Karpas-422 (cell line): ENCODE measurements around the gene TMEM176B. TPM values are rescaled to one million over a fixed set of nuclear protein-coding genes. Genes with fewer than 3 reads are reported as not detected.

Source experiments
- DNase-seq: peaks from one replicate; pipeline ENCODE4 v3.0.0-alpha.2; 2015
- H2AFZ ChIP-seq: fragments of 200-600 bp; sonication (generic); 2 replicates; pipeline ENCODE4 v1.6.1; 2014; ENCODE audit warnings: antibody characterized with exemption, low read length, mixed read lengths
- H3K27ac ChIP-seq: fragments of 200-600 bp; sonication (generic); 2 replicates; pipeline ENCODE4 v1.5.1; 2014; ENCODE audit warnings: mild to moderate bottlenecking, low read length, moderate library complexity
- H3K27me3 ChIP-seq: fragments of 200-600 bp; sonication (generic); 2 replicates; pipeline ENCODE4 v1.6.1; 2014; ENCODE audit warnings: low read length, mixed read lengths
- H3K36me3 ChIP-seq: fragments of 200-600 bp; sonication (generic); 2 replicates; pipeline ENCODE4 v1.6.1; 2014; ENCODE audit warnings: low read length, mixed read lengths; ENCODE audit not compliant: insufficient read depth
- H3K4me1 ChIP-seq: fragments of 200-600 bp; sonication (generic); 2 replicates; pipeline ENCODE4 v1.6.1; 2014; ENCODE audit warnings: mild to moderate bottlenecking, low read length, mixed read lengths
- H3K4me2 ChIP-seq: fragments of 200-600 bp; sonication (generic); 2 replicates; pipeline ENCODE4 v1.6.1; 2014; ENCODE audit warnings: low read length, low read depth, mild to moderate bottlenecking; ENCODE audit not compliant: poor library complexity, severe bottlenecking
- H3K4me3 ChIP-seq: fragments of 200-600 bp; sonication (generic); 2 replicates; pipeline ENCODE4 v1.5.1; 2014; ENCODE audit warnings: mild to moderate bottlenecking, antibody characterized with exemption, low read length, mixed read lengths
- H3K79me2 ChIP-seq: fragments of 200-600 bp; sonication (generic); 2 replicates; pipeline ENCODE4 v1.6.1; 2014; ENCODE audit warnings: mild to moderate bottlenecking, low read length, mixed read lengths
- H3K9ac ChIP-seq: fragments of 200-600 bp; sonication (generic); 2 replicates; pipeline ENCODE4 v1.6.0; 2014; ENCODE audit warnings: low read length
- H3K9me2 ChIP-seq: fragments of 200-600 bp; sonication (generic), shearing (Covaris generic); replicated peaks from 2 replicates; pipeline ENCODE4 v1.6.0; 2014; ENCODE audit warnings: mild to moderate bottlenecking, low read length, moderate library complexity; ENCODE audit not compliant: insufficient read depth
- H3K9me3 ChIP-seq: fragments of 300-700, 200-600 bp; sonication (generic); 2 replicates; pipeline ENCODE4 v1.6.1; 2014; ENCODE audit warnings: low read length, mixed read lengths
- H4K20me1 ChIP-seq: fragments of 200-600 bp; sonication (generic); 2 replicates; pipeline ENCODE4 v1.6.1; 2014; ENCODE audit warnings: mild to moderate bottlenecking, antibody characterized with exemption, low read length, low read depth; ENCODE audit not compliant: insufficient read depth
- total RNA-seq: library from RNA; depleted of rRNA; stranded (reverse); fragments of >200 nt; shearing (Covaris generic); gene quantifications from 2 replicates; pipeline ENCODE4 v1.2.3, GENCODE V29; 2014; ENCODE audit warnings: low replicate concordance

The TMEM176B gene
- total RNA-seq, 1 experiment from 2014 or later: not detected

GRCh38 chr7:150828384-150828783 lies 28.2 kb upstream of the TMEM176B start:
- no peak for DNase-seq
- H3K9ac ChIP-seq: no peak overlapping the region

GRCh38 chr7:150826061-150826849 lies 26.1 kb upstream of the TMEM176B start:
- DNase-seq: no peak
- no peaks in the 10 kb centered on the region for H3K27me3 ChIP-seq
- H3K9ac ChIP-seq: no peak overlapping the region
- no peaks in the 10 kb centered on the region for H4K20me1 ChIP-seq
- no peak overlapping the region for H3K27ac ChIP-seq
- H2AFZ ChIP-seq: no peak overlapping the region
- H3K9me2 ChIP-seq: no peaks in the 10 kb centered on the region
- H3K4me1 ChIP-seq: no peaks in the 10 kb centered on the region
- H3K4me2 ChIP-seq: no peak overlapping the region
- H3K4me3 ChIP-seq: no peak overlapping the region
- H3K79me2 ChIP-seq: no peaks in the 10 kb centered on the region
- H3K9me3 ChIP-seq: no peaks in the 10 kb centered on the region
- H3K36me3 ChIP-seq: no peaks in the 10 kb centered on the region

More at GRCh38 chr7:150828384-150828783, 28.2 kb upstream of the TMEM176B start:
- Histone ChIP-seq H3K27ac (no peak overlapping the region), H2AFZ (no peak overlapping the region), H3K4me3 (no peak overlapping the region), H3K4me2 (no peak overlapping the region), H3K4me1 (no peaks in the 10 kb centered on the region), H3K36me3 (no peaks in the 10 kb centered on the region), H3K9me3 (no peaks in the 10 kb centered on the region), H3K79me2 (no peaks in the 10 kb centered on the region), H3K27me3 (no peaks in the 10 kb centered on the region), H4K20me1 (no peaks in the 10 kb centered on the region), H3K9me2 (no peaks in the 10 kb centered on the region)

GRCh38 chr7:150824379-150825177 lies 24.4 kb upstream of the TMEM176B start:
- DNase-seq: no peak
- H4K20me1 ChIP-seq: no peaks in the 10 kb centered on the region
- H3K9me3 ChIP-seq: no peaks in the 10 kb centered on the region
- H3K27me3 ChIP-seq: no peaks in the 10 kb centered on the region
- no peaks in the 10 kb centered on the region for H3K79me2 ChIP-seq
- no peak overlapping the region for H3K4me3 ChIP-seq
- H3K9me2 ChIP-seq: no peaks in the 10 kb centered on the region
- H3K9ac ChIP-seq: no peak overlapping the region
- no peak overlapping the region for H3K4me2 ChIP-seq
- no peak overlapping the region for H2AFZ ChIP-seq
- H3K36me3 ChIP-seq: no peaks in the 10 kb centered on the region
- no peak overlapping the region for H3K27ac ChIP-seq
- H3K4me1 ChIP-seq: no peaks in the 10 kb centered on the region

- H4K20me1 ChIP-seq: no peaks in the 10 kb centered on the region
- H3K27ac ChIP-seq: no peak overlapping the region
- H3K9ac ChIP-seq: no peak overlapping the region
- no peaks in the 10 kb centered on the region for H3K9me2 ChIP-seq
- no peak overlapping the region for H3K4me2 ChIP-seq
- H2AFZ ChIP-seq: no peak overlapping the region
- no peaks in the 10 kb centered on the region for H3K36me3 ChIP-seq
- no peaks in the 10 kb centered on the region for H3K9me3 ChIP-seq
- no peaks in the 10 kb centered on the region for H3K4me1 ChIP-seq
- H3K4me3 ChIP-seq: no peak overlapping the region
- DNase-seq: no peak
- no peaks in the 10 kb centered on the region for H3K79me2 ChIP-seq
- H3K27me3 ChIP-seq: no peaks in the 10 kb centered on the region
Measured at GRCh38 chr7:150823484-150824126, 23.4 kb upstream of the TMEM176B start.

GRCh38 chr7:150823043-150823442 lies 22.9 kb upstream of the TMEM176B start:
- Histone ChIP-seq H2AFZ (no peak overlapping the region), H3K79me2 (no peaks in the 10 kb centered on the region), H3K4me3 (no peak overlapping the region), H3K9ac (no peak overlapping the region), H3K36me3 (no peaks in the 10 kb centered on the region), H3K4me2 (no peak overlapping the region), H3K27me3 (no peaks in the 10 kb centered on the region), H3K27ac (no peak overlapping the region), H4K20me1 (no peaks in the 10 kb centered on the region), H3K4me1 (no peaks in the 10 kb centered on the region), H3K9me2 (no peaks in the 10 kb centered on the region), H3K9me3 (no peaks in the 10 kb centered on the region)
- DNase-seq: no peak

- H3K27ac ChIP-seq: no peak overlapping the region
- no peaks in the 10 kb centered on the region for H3K36me3 ChIP-seq
- no peak overlapping the region for H3K9ac ChIP-seq
- H4K20me1 ChIP-seq: no peaks in the 10 kb centered on the region
- no peaks in the 10 kb centered on the region for H3K9me2 ChIP-seq
- no peaks in the 10 kb centered on the region for H3K9me3 ChIP-seq
- DNase-seq: no peak
- no peaks in the 10 kb centered on the region for H3K4me1 ChIP-seq
- no peaks in the 10 kb centered on the region for H3K27me3 ChIP-seq
- no peak overlapping the region for H2AFZ ChIP-seq
- no peaks in the 10 kb centered on the region for H3K79me2 ChIP-seq
- H3K4me3 ChIP-seq: no peak overlapping the region
- no peak overlapping the region for H3K4me2 ChIP-seq
Measured at GRCh38 chr7:150820578-150821198, 20.5 kb upstream of the TMEM176B start.

- no peaks in the 10 kb centered on the region for H3K4me1 ChIP-seq
- H2AFZ ChIP-seq: no peak overlapping the region
- H4K20me1 ChIP-seq: no peaks in the 10 kb centered on the region
- H3K9ac ChIP-seq: no peak overlapping the region
- no peaks in the 10 kb centered on the region for H3K9me3 ChIP-seq
- H3K9me2 ChIP-seq: no peaks in the 10 kb centered on the region
- H3K27ac ChIP-seq: no peak overlapping the region
- H3K36me3 ChIP-seq: no peaks in the 10 kb centered on the region
- H3K4me2 ChIP-seq: no peak overlapping the region
- no peak overlapping the region for H3K4me3 ChIP-seq
- DNase-seq: no peak
- H3K27me3 ChIP-seq: no peaks in the 10 kb centered on the region
- H3K79me2 ChIP-seq: no peaks in the 10 kb centered on the region
Measured at GRCh38 chr7:150820148-150820547, 20.0 kb upstream of the TMEM176B start.

- Histone ChIP-seq H3K4me2 (no peak overlapping the region), H3K36me3 (no peaks in the 10 kb centered on the region), H3K9me2 (no peaks in the 10 kb centered on the region), H3K27ac (no peak overlapping the region), H3K4me3 (no peak overlapping the region), H2AFZ (no peak overlapping the region), H3K9ac (no peak overlapping the region), H3K79me2 (no peaks in the 10 kb centered on the region), H3K27me3 (no peaks in the 10 kb centered on the region), H4K20me1 (no peaks in the 10 kb centered on the region), H3K4me1 (no peaks in the 10 kb centered on the region), H3K9me3 (no peaks in the 10 kb centered on the region)
- no peak for DNase-seq
Measured at GRCh38 chr7:150818971-150819370, 18.8 kb upstream of the TMEM176B start.
